PFSK-1 (cell line): ENCODE results near the gene PHLPP2.

Experiments
- POLR2AphosphoS5 ChIP-seq: IDR thresholded peaks from 2 replicates; pipeline ENCODE4 v1.6.1; 2012; ENCODE audit warnings: low read depth, mild to moderate bottlenecking, control low read depth, low read length, moderate library complexity
- SIN3A ChIP-seq: IDR thresholded peaks from 2 replicates; pipeline ENCODE4 v1.6.1; 2012; ENCODE audit warnings: mild to moderate bottlenecking, low read length, moderate library complexity, borderline replicate concordance; ENCODE audit not compliant: insufficient read depth

GRCh38 chr16:71627731-71628181 is 96.7 kb downstream of the PHLPP2 start:
- TF ChIP-seq SIN3A, result no peak
- TF ChIP-seq POLR2AphosphoS5, result no peak
